DOHH2 (cell line): ENCODE data around the gene EPAS1.
A peak's percentile ranks its signal among the peaks of the same experiment; 100 is the strongest.

Experiments
- H3F3A ChIP-seq: fragments of 200-600 bp; sonication (generic), shearing (Covaris generic); 2 replicates; pipeline ENCODE4 v1.6.0; 2016; ENCODE audit warnings: antibody characterized with exemption, mild to moderate bottlenecking; ENCODE audit not compliant: control insufficient read depth, insufficient read depth
- H3K27ac ChIP-seq: fragments of 200-600 bp; sonication (generic); 2 replicates; pipeline ENCODE4 v1.5.1; 2014; ENCODE audit warnings: low read depth, mild to moderate bottlenecking, low read length, moderate library complexity
- H3K27me3 ChIP-seq: fragments of 200-600 bp; sonication (generic); 2 replicates; pipeline ENCODE4 v1.6.1; 2014; ENCODE audit warnings: mild to moderate bottlenecking, low read length, mixed read lengths; ENCODE audit not compliant: control insufficient read depth
- H3K36me3 ChIP-seq: fragments of 200-600 bp; sonication (generic); 2 replicates; pipeline ENCODE4 v1.6.1; 2014; ENCODE audit warnings: mild to moderate bottlenecking, low read length, moderate library complexity, mixed read lengths; ENCODE audit not compliant: control insufficient read depth
- H3K4me1 ChIP-seq: fragments of 200-600 bp; sonication (generic); 2 replicates; pipeline ENCODE4 v1.6.1; 2014; ENCODE audit warnings: mild to moderate bottlenecking, low read length, mixed read lengths; ENCODE audit not compliant: control insufficient read depth
- H3K4me2 ChIP-seq: fragments of 200-600 bp; sonication (generic); 2 replicates; pipeline ENCODE4 v1.6.0; 2014; ENCODE audit warnings: mild to moderate bottlenecking, low read length, moderate library complexity
- H3K4me3 ChIP-seq: fragments of 200-600 bp; sonication (generic); 2 replicates; pipeline ENCODE4 v1.5.1; 2014; ENCODE audit warnings: mild to moderate bottlenecking, low read length, mixed read lengths
- H3K79me2 ChIP-seq: fragments of 200-600 bp; sonication (generic); 2 replicates; pipeline ENCODE4 v1.6.1; 2014; ENCODE audit warnings: mild to moderate bottlenecking, low read length, mixed read lengths; ENCODE audit not compliant: control insufficient read depth
- H3K9me2 ChIP-seq: fragments of 200-600 bp; sonication (generic); replicated peaks from 2 replicates; pipeline ENCODE4 v1.6.1; 2014; ENCODE audit warnings: mild to moderate bottlenecking, low read length, mixed read lengths; ENCODE audit not compliant: control insufficient read depth
- H3K9me3 ChIP-seq: fragments of 200-600 bp; sonication (generic); 2 replicates; pipeline ENCODE4 v1.6.1; 2014; ENCODE audit warnings: antibody characterized with exemption, low read length, mixed read lengths; ENCODE audit not compliant: control insufficient read depth, insufficient read depth
- H4K20me1 ChIP-seq: fragments of 200-600 bp; sonication (generic); 2 replicates; pipeline ENCODE4 v1.6.0; 2014; ENCODE audit warnings: low read depth, mild to moderate bottlenecking, antibody characterized with exemption, low read length, moderate library complexity; ENCODE audit not compliant: control insufficient read depth, insufficient read depth
- CTCF ChIP-seq: fragments of 200-600 bp; sonication (generic); IDR thresholded peaks from one replicate; pipeline ENCODE4 v1.5.1; 2014; ENCODE audit warnings: antibody characterized with exemption, mild to moderate bottlenecking, low read depth, low read length; ENCODE audit not compliant: poor library complexity, severe bottlenecking
- EZH2phosphoT487 ChIP-seq: fragments of 200-600 bp; sonication (generic); IDR thresholded peaks from 2 replicates; pipeline ENCODE4 v1.6.1; 2017; ENCODE audit warnings: borderline replicate concordance, mild to moderate bottlenecking, antibody characterized with exemption, low read length, moderate library complexity, mixed read lengths

Gene EPAS1

GRCh38 chr2:46298272-46298521 is 990 bp downstream of the EPAS1 start:
- H3K27ac ChIP-seq: no peak overlapping the region

GRCh38 chr2:46298522-46299353 is 1.5 kb downstream of the EPAS1 start:
- Histone ChIP-seq H3F3A (no peaks in the 10 kb centered on the region), H3K79me2 (no peaks in the 10 kb centered on the region), H3K9me2 (no peaks in the 10 kb centered on the region), H3K4me3 (no peak overlapping the region), H3K27me3 (peaks cover 56% of the 10 kb centered on the region), H3K9me3 (no peaks in the 10 kb centered on the region), H3K27ac (no peak overlapping the region), H3K4me2 (no peak overlapping the region), H4K20me1 (no peaks in the 10 kb centered on the region), H3K36me3 (no peaks in the 10 kb centered on the region), H3K4me1 (0 out of 2 replicates have a peak, but pooled peaks cover 6% of the 10 kb centered on the region)
- TF ChIP-seq CTCF (no peak), EZH2phosphoT487 (no peak)

More at GRCh38 chr2:46298272-46298521, 990 bp downstream of the EPAS1 start:
- H3K4me2 ChIP-seq: no peak overlapping the region
- H3K36me3 ChIP-seq: no peaks in the 10 kb centered on the region
- no peaks in the 10 kb centered on the region for H3K9me3 ChIP-seq
- TF ChIP-seq CTCF (no peak), EZH2phosphoT487 (no peak)
- no peaks in the 10 kb centered on the region for H3K9me2 ChIP-seq
- no peaks in the 10 kb centered on the region for H3F3A ChIP-seq
- 0 out of 2 replicates have a peak, but pooled peaks cover 6% of the 10 kb centered on the region for H3K4me1 ChIP-seq
- no peaks in the 10 kb centered on the region for H4K20me1 ChIP-seq
- H3K79me2 ChIP-seq: no peaks in the 10 kb centered on the region
- peaks cover 51% of the 10 kb centered on the region for H3K27me3 ChIP-seq
- H3K4me3 ChIP-seq: no peak overlapping the region

GRCh38 chr2:46299365-46300263 is 2.4 kb downstream of the EPAS1 start:
- Histone ChIP-seq H3K79me2 (no peaks in the 10 kb centered on the region), H3K4me1 (0 out of 2 replicates have a peak, but pooled peaks cover 6% of the 10 kb centered on the region), H3K27ac (no peak overlapping the region), H3K9me3 (no peaks in the 10 kb centered on the region), H4K20me1 (no peaks in the 10 kb centered on the region), H3K27me3 (peaks cover 62% of the 10 kb centered on the region), H3K4me3 (no peak overlapping the region), H3K9me2 (no peaks in the 10 kb centered on the region), H3F3A (no peaks in the 10 kb centered on the region), H3K4me2 (no peak overlapping the region), H3K36me3 (no peaks in the 10 kb centered on the region)
- TF ChIP-seq EZH2phosphoT487 (peak; percentile 45; the same call in 1 of the 2 replicates), CTCF (no peak)
